Psoas muscle (tissue), 8 donors: ENCODE data around the gene TMEM132C. TPM values are rescaled to one million over a fixed set of nuclear protein-coding genes. Genes with fewer than 3 reads are reported as not detected.

Source experiments
- ATAC-seq, 4 donors: fragments of 200-7000 bp; cut with Tn5 transposase; one replicate each; pipeline ENCODE4 v1.9.1; 2020; ENCODE audit warnings: moderate library complexity in 3 of 4, mild to moderate bottlenecking in 2 of 4
- DNase-seq, 2 donors: peaks; one replicate each; pipeline ENCODE4 v3.0.0-alpha.2; 2020
- H3K27ac ChIP-seq: fragments of 200-600 bp; one replicate; pipeline ENCODE4 v1.8.0; 2022
- H3K27me3 ChIP-seq, 3 donors: fragments of 200-600 bp in 1 of 3; one replicate each; pipeline versions ENCODE4 v1.6.1 to v1.8.0; 2013 to 2022; ENCODE audit warnings: low read length in 2 of 3, mild to moderate bottlenecking in 2 of 3, moderate library complexity in 1 of 3; ENCODE audit not compliant: insufficient read depth in 3 of 3
- H3K36me3 ChIP-seq, 2 donors: fragments of 200-600 bp in 1 of 2; one replicate each; pipeline versions ENCODE4 v1.6.1 to v1.8.0; 2013 to 2022; ENCODE audit warnings: low read depth in 1 of 2, mild to moderate bottlenecking in 1 of 2, moderate library complexity in 1 of 2; ENCODE audit not compliant: insufficient read depth in 1 of 2
- H3K4me1 ChIP-seq: fragments of 200-600 bp; one replicate; pipeline ENCODE4 v1.8.0; 2022
- H3K4me3 ChIP-seq: fragments of 200-600 bp; one replicate; pipeline ENCODE4 v1.8.0; 2022; ENCODE audit warnings: mild to moderate bottlenecking
- H3K9me3 ChIP-seq: fragments of 200-600 bp; one replicate; pipeline ENCODE4 v1.8.0; 2022
- WGBS, 3 donors: extraction: QIAGEN DNeasy Blood & Tissue Kit; methylation state at CpG; one replicate each; pipeline versions ENCODE4 v1.1.6 to v1.1.7; 2013; 5-methylcytosine and 5-hydroxymethylcytosine counted together
- intact Hi-C, 2 donors: fragments of 100-400 bp; cut with DNase I; formaldehyde crosslinking; loops; one replicate each; pipeline versions ENCODE4 v1.11.0 to v1.14.2; 2022
- polyA plus RNA-seq, 3 donors: library from polyadenylated mRNA; stranded (reverse); fragments of 200-250 nt; gene quantifications; one replicate each; pipeline ENCODE4 v1.2.3, GENCODE V29; 2013
- total RNA-seq, 4 donors: library from RNA; stranded (reverse); fragmentation: NEBNext Ultra II Directional in 2 of 4; extraction: Animal tissue kit (Norgen Biotek cat#: 25700) in 2 of 4; gene quantifications; one replicate each; pipeline versions ENCODE4 v1.2.1 to v1.2.4, GENCODE V29; 2021 to 2023
- TF ChIP-seq, protein P1 (sequence below): fragments of 200-600 bp; IDR thresholded peaks from one replicate; pipeline ENCODE4 v1.8.0; 2022; ENCODE audit warnings: antibody characterized with exemption
- donor health status: healthy with polysubstance abuse.
- donor health status: DM: no; HTN: no; CAD: no; lungs with moderate emphysema.
- donor health status: Bipolar disorder and iron deficiency.
- donor health status: healthy.
- donor health status: DM: yes; HTN: yes; CAD: no.
- donor health status: DM: no; HTN: no; CAD: no.
- donor health status: DM: no; HTN: no; CAD: no.
- donor health status: DM: yes; HTN: yes; CAD: no.

TMEM132C gene
- total and polyA plus RNA-seq, 7 donors: 0.16 to 0.77 (median 0.47) TPM

DNA sequence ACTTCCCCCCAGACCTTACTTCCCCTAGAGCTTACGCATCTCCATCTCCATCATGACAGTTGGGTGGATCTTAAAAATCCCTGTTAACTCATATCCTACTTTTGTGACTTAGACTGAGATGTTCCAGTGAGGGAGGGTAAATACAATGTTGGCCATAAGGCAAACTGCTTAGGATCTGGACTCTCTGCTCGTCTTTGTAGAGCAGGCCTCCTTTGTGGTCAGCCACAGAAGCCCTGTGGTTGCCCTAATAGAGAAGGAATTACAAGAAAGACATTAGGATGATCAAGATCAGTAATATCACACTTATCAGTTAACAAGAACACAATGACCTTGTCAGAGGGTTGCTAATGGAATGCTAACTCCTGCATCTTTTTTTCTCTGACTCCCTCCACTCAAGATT, 52.0 kb downstream of the TMEM132C start:
- Histone ChIP-seq H3K9me3 (peaks cover 4% of the 10 kb centered on the region), H3K27me3 (no peaks in the 10 kb centered on the region), H3K4me1 (no peaks in the 10 kb centered on the region), H3K4me3 (no peak overlapping the region), H3K36me3 (no peaks in the 10 kb centered on the region), H3K27ac (no peak overlapping the region)
- intact Hi-C loops: no loop called here
- 68 to 71% (median 70%) methylated on average over 2 of the region's 2 CpGs for WGBS, 3 donors
- DNase-seq: no peak
- ATAC-seq: no peak
- TF ChIP-seq, protein P1, sequence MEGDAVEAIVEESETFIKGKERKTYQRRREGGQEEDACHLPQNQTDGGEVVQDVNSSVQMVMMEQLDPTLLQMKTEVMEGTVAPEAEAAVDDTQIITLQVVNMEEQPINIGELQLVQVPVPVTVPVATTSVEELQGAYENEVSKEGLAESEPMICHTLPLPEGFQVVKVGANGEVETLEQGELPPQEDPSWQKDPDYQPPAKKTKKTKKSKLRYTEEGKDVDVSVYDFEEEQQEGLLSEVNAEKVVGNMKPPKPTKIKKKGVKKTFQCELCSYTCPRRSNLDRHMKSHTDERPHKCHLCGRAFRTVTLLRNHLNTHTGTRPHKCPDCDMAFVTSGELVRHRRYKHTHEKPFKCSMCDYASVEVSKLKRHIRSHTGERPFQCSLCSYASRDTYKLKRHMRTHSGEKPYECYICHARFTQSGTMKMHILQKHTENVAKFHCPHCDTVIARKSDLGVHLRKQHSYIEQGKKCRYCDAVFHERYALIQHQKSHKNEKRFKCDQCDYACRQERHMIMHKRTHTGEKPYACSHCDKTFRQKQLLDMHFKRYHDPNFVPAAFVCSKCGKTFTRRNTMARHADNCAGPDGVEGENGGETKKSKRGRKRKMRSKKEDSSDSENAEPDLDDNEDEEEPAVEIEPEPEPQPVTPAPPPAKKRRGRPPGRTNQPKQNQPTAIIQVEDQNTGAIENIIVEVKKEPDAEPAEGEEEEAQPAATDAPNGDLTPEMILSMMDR: no peak

DNA sequence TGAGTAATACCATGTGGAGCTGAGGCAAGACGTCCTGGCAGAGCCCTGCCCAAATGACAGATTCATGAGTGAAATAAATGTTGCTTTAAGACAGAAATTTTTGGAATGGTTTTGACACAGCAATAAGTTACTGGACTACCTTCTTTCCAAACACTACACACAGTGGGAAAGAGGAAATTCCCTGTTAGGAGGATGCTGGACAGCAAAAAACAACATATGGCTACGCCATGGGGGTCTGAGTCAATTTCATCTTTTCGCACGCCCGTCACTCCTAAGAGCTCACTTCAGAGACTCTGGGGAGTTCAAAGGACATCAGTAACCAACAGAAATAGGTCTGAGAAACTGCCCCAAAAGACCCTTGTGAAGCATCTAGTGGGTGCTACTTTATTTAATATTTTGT, 55.4 kb downstream of the TMEM132C start:
- DNase-seq: no peak
- H3K4me3 ChIP-seq: no peak overlapping the region
- ATAC-seq: no peak
- 81 to 89% (median 85%) methylated on average over 5 of the region's 5 CpGs for WGBS, 3 donors
- TF ChIP-seq, protein P1: no peak
- intact Hi-C loops: loop anchor here in 1 of 2 donors (10.0 kb wide), 1 partner anchor 1408 kb away; no protein-coding TSS in a partner anchor
- H3K27me3 ChIP-seq: no peaks in the 10 kb centered on the region
- no peak overlapping the region for H3K27ac ChIP-seq
- no peaks in the 10 kb centered on the region for H3K36me3 ChIP-seq
- H3K9me3 ChIP-seq: peaks cover 4% of the 10 kb centered on the region
- H3K4me1 ChIP-seq: no peaks in the 10 kb centered on the region

DNA sequence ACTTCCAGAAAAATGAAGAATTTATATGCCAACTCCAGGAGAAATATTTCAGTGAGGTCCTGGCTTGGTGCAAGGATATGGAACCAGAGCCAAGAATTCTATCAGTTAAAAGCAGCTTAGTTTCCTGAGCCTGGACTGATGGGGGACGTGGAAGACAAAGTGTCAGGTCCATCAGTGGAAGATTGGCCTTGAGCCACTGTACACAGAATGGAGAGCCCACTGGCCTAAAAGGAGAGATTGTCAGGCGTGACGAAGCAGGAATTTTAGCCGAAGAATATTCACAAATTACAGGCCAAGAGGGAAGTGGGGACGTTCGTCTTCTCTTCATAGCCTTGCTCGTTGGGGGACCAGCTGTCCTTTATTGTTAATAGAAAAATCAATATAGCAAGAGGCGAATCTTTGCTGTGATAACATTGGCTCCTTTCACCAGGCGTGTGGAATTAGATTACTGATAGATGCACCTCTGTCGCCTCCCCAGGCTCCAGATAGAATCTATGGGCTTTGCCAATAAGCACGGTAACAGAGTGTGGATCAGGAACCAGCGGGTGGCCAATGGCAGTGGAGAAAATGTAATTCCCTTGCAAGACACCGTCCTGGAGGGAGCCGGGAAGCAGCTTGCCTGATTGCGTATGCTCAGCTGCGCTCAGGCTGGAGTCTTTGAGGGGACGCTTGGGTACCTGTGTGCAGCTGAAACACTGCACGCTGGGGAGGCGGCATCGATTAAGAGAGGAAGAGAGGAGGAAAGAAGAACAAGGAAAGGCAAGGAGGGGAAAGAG, 56.4 kb downstream of the TMEM132C start:
- no peak for ATAC-seq

DNA sequence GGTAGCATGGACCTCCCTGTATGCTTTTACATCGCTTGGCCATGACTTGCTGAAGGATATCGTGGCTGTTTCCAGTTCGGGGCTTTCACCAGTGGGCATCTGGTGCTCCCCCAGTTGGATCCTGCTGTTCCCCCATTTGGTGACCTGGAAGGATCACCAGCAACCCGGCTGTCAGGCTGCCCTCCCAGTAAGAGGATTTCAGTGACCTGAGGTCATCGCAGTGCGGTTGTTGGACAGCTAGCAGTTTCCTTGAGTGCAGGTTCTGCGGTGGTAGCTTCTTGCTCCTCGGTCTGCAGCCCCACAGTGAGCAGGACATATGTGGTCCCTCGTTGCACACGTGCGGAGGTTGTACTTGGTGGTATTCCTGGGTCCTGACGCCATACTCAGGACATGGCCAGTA, 58.7 kb downstream of the TMEM132C start:
- 74 to 75% (median 75%) methylated on average over 12 of the region's 12 CpGs for WGBS, 3 donors
- H3K9me3 ChIP-seq: peaks cover 4% of the 10 kb centered on the region
- intact Hi-C loops: loop anchor here in 1 of 2 donors (10.0 kb wide), 1 partner anchor 1411 kb away; no protein-coding TSS in a partner anchor
- no peaks in the 10 kb centered on the region for H3K36me3 ChIP-seq
- TF ChIP-seq, protein P1: no peak
- H3K4me1 ChIP-seq: no peaks in the 10 kb centered on the region
- no peak for ATAC-seq
- DNase-seq: no peak
- no peak overlapping the region for H3K27ac ChIP-seq
- no peaks in the 10 kb centered on the region for H3K27me3 ChIP-seq
- H3K4me3 ChIP-seq: no peak overlapping the region

More for the DNA sequence above, 56.4 kb downstream of the TMEM132C start:
- Histone ChIP-seq H3K27ac (no peak overlapping the region), H3K27me3 (no peaks in the 10 kb centered on the region), H3K4me3 (no peak overlapping the region), H3K9me3 (peaks cover 4% of the 10 kb centered on the region), H3K36me3 (no peaks in the 10 kb centered on the region), H3K4me1 (no peaks in the 10 kb centered on the region)
- TF ChIP-seq, protein P1: no peak
- WGBS, 3 donors: 29 to 35% (median 30%) methylated on average over 20 of the region's 20 CpGs
- no peak for DNase-seq
- intact Hi-C loops: loop anchor here in 1 of 2 donors (10.0 kb wide), 1 partner anchor 1409 kb away; no protein-coding TSS in a partner anchor
